Measurements from ENCODE around the gene ZKSCAN4. TPM values are rescaled to one million over a fixed set of nuclear protein-coding genes. Genes with fewer than 3 reads are reported as not detected.
A peak's percentile ranks its signal among the peaks of the same experiment; 100 is the strongest.

ZKSCAN4 gene
- total RNA-seq, 1 experiment from 2014 or later, result 7.3 TPM

GRCh38 chr6:28235912-28236452, 16.1 kb downstream of the ZKSCAN4 start (continued):
- TF ChIP-seq PRDM15 (CRISPR knock-in tag; IDR thresholded peaks at IDR 0.05), result no peak
- TF ChIP-seq TP53 (CRISPR knock-in tag; IDR thresholded peaks at IDR 0.05), result no peak

GRCh38 chr6:28232785-28233184, 19.3 kb downstream of the ZKSCAN4 start:
- Mint-ChIP-seq H3K27me3 (ENCODE audit: low read depth) (no peaks in the 10 kb centered on the region), H3K4me3 (no peak overlapping the region), H3K27ac (no peak overlapping the region), H3K4me1 (peaks cover 5% of the 10 kb centered on the region), H3K36me3 (peaks cover 64% of the 10 kb centered on the region), H3K9me3 (peaks cover 4% of the 10 kb centered on the region; the same call in 1 of the 2 replicates)
- DNase-seq (ENCODE audit: low spot score), result no peak
- ChIA-PET POLR2A (no interaction called here), CTCF (no interaction called here)
- no peak for ATAC-seq
- no peak for TF ChIP-seq HMGA2 (CRISPR knock-in tag; IDR thresholded peaks at IDR 0.05)
- no peak for TF ChIP-seq ATF6 (CRISPR knock-in tag; IDR thresholded peaks at IDR 0.05)
- TF ChIP-seq SOX15 (CRISPR knock-in tag; IDR thresholded peaks at IDR 0.05), result no peak
- TF ChIP-seq ATF1 (CRISPR knock-in tag; IDR thresholded peaks at IDR 0.05), result no peak
- no peak for TF ChIP-seq GABPB1 (CRISPR knock-in tag; IDR thresholded peaks at IDR 0.05)

GRCh38 chr6:28226460-28226859, 25.6 kb downstream of the ZKSCAN4 start:
- DNase-seq (ENCODE audit: low spot score) (no peak), ATAC-seq (no peak)
- no peak overlapping the region for H3K27ac Mint-ChIP-seq
- TF ChIP-seq CREB1 (CRISPR knock-in tag; IDR thresholded peaks at IDR 0.05), result no peak
- POLR2A ChIA-PET, result interaction anchor here (0.9 kb wide), 1 partner anchor 41 kb away, joined by 4 read pairs; the partner anchor contains the start of gene ZSCAN26
- H3K27me3 Mint-ChIP-seq (ENCODE audit: low read depth), result peaks cover 33% of the 10 kb centered on the region
- H3K4me1 Mint-ChIP-seq, result peaks cover 10% of the 10 kb centered on the region
- no peaks in the 10 kb centered on the region for H3K9me3 Mint-ChIP-seq
- CTCF ChIA-PET, result interaction anchor here (2.5 kb wide), 1 partner anchor 129 kb away, joined by 10 read pairs; no protein-coding TSS in a partner anchor
- peaks cover 41% of the 10 kb centered on the region for H3K36me3 Mint-ChIP-seq
- peak overlapping the region; percentile 94 for H3K4me3 Mint-ChIP-seq

- ChIA-PET POLR2A (interaction anchor here (1.4 kb wide), 1 partner anchor 84 kb away, joined by 7 read pairs; the partner anchor contains the start of gene ZKSCAN8), CTCF (interaction anchor here (0.5 to 2.5 kb wide), 2 partner anchors 33 to 131 kb away, joined by 3 to 10 read pairs; no protein-coding TSS in a partner anchor)
- peaks cover 10% of the 10 kb centered on the region for H3K4me1 Mint-ChIP-seq
- H3K27me3 Mint-ChIP-seq (ENCODE audit: low read depth), result peaks cover 45% of the 10 kb centered on the region
- peaks cover 31% of the 10 kb centered on the region for H3K36me3 Mint-ChIP-seq
- H3K27ac Mint-ChIP-seq, result peak within 1 kb of the TSS; percentile 53
- DNase-seq (ENCODE audit: low spot score), result peak; percentile 88
- H3K4me3 Mint-ChIP-seq, result peak within 1 kb of the TSS; percentile 94
- H3K9me3 Mint-ChIP-seq, result no peaks in the 10 kb centered on the region
- ATAC-seq, result peak; percentile 95
- TF ChIP-seq ZNF423 (CRISPR knock-in tag; IDR thresholded peaks at IDR 0.05) (no peak), KAT7 (CRISPR knock-in tag; IDR thresholded peaks at IDR 0.05; ENCODE audit: borderline replicate concordance) (peak; percentile 76; the same call in 1 of the 2 replicates), TCF7 (CRISPR knock-in tag; IDR thresholded peaks at IDR 0.05; ENCODE audit: low read depth) (no peak), MYBL2 (CRISPR knock-in tag; IDR thresholded peaks at IDR 0.05) (peak; percentile 75; the same call in 1 of the 2 replicates), IRF1 (CRISPR knock-in tag; IDR thresholded peaks at IDR 0.05) (no peak), HMGXB4 (CRISPR knock-in tag; IDR thresholded peaks at IDR 0.05) (peak; percentile 82), FOXK1 (CRISPR knock-in tag; IDR thresholded peaks at IDR 0.05) (peak; percentile 50; the same call in 1 of the 2 replicates), TEAD1 (CRISPR knock-in tag; IDR thresholded peaks at IDR 0.05) (peak; percentile 75), E2F5 (CRISPR knock-in tag; IDR thresholded peaks at IDR 0.05) (0 out of 2 replicates have a peak, but pooled peaks have one; percentile 52), SP1 (CRISPR knock-in tag; conservative IDR thresholded peaks at IDR 0.05) (peak; percentile 45)
Observed at GRCh38 chr6:28225056-28225834, 26.8 kb downstream of the ZKSCAN4 start, which contains the start of gene ZSCAN9. Gene ZSCAN9 (plus strand): TSS chr6:28225275. CDS start chr6:28227085, 1,810 bp downstream.
